ENCODE data around the gene FEZ2. TPM values are rescaled to one million over a fixed set of nuclear protein-coding genes. Genes with fewer than 3 reads are reported as not detected.
A peak's percentile ranks its signal among the peaks of the same experiment; 100 is the strongest.

The FEZ2 gene
- polyA plus RNA-seq, 2 of the 4 experiments (the other 2 are of a cell fraction) = 52.5 to 124 TPM

DNA sequence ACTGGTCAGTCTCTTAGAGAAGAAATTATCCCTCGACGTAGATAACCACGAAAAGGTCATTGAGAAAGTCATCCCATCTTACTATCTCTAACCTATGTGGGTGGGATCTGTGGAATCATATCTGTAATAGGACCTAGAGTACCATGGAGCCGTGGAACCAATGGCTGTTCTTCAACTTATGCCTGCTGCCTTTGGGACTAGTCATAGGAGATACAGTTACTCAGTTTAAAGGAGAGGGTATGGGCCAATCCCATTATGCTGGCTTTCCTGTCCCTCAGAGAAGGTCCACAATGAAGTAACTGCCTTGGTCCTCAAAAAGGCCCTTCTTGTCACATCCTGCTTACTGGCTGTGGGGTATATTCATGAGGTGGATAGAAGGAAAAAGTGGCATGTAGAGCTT, 77.5 kb downstream of the FEZ2 start:
- DNase-seq (ENCODE audit: low read depth in 1 of 2, low spot score in 1 of 2) = no peak
- ATAC-seq = peak; percentile 13 to 15; a peak in 3 of 6 replicates
- POLR2A ChIA-PET = no interaction called here
- WGBS (ENCODE audit: missing lambda C conversion rate) = 93% methylated on average over 4 of the region's 4 CpGs
- FAIRE-seq = no peak
- Histone ChIP-seq H3K4me2 (no peak overlapping the region), H3K4me1 (no peaks in the 10 kb centered on the region), H3K27ac (no peak overlapping the region), H3K4me3 (no peak overlapping the region), H3K9me3 (no peaks in the 10 kb centered on the region)
- TF ChIP-seq EHF (CRISPR knock-in tag; IDR thresholded peaks at IDR 0.05) (no peak), EHMT2 (IDR thresholded peaks at IDR 0.05; ENCODE audit: low read depth) (no peak), MYC (IDR thresholded peaks at IDR 0.05; ENCODE audit: borderline replicate concordance, low read length) (no peak), ZSCAN20 (CRISPR knock-in tag; IDR thresholded peaks at IDR 0.05) (no peak), FOXS1 (CRISPR knock-in tag; IDR thresholded peaks at IDR 0.05) (no peak), GATA3 (IDR thresholded peaks at IDR 0.05; ENCODE audit: borderline replicate concordance) (no peak), RARB (CRISPR knock-in tag; IDR thresholded peaks at IDR 0.05) (no peak), CBX8 (IDR thresholded peaks at IDR 0.05) (no peak), FOSB (CRISPR knock-in tag; IDR thresholded peaks at IDR 0.05) (no peak), MAFK (IDR thresholded peaks at IDR 0.05; ENCODE audit: partially characterized antibody) (no peak), RAD21 (conservative IDR thresholded peaks at IDR 0.05 in 1 of 2, IDR thresholded peaks at IDR 0.05 in 1 of 2) (no peak), PHF8 (IDR thresholded peaks at IDR 0.05; ENCODE audit: borderline replicate concordance, low read depth) (no peak)
- TF ChIP-seq, protein P1, sequence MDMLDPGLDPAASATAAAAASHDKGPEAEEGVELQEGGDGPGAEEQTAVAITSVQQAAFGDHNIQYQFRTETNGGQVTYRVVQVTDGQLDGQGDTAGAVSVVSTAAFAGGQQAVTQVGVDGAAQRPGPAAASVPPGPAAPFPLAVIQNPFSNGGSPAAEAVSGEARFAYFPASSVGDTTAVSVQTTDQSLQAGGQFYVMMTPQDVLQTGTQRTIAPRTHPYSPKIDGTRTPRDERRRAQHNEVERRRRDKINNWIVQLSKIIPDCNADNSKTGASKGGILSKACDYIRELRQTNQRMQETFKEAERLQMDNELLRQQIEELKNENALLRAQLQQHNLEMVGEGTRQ (IDR thresholded peaks at IDR 0.05) = no peak
- TF ChIP-seq, protein P2, sequence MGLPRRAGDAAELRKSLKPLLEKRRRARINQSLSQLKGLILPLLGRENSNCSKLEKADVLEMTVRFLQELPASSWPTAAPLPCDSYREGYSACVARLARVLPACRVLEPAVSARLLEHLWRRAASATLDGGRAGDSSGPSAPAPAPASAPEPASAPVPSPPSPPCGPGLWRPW (IDR thresholded peaks at IDR 0.05) = no peak
- CTCF ChIA-PET = interaction anchor here (0.8 to 1.6 kb wide), 2 partner anchors 8 to 37 kb away, joined by 3 to 4 read pairs; no protein-coding TSS in a partner anchor

DNA sequence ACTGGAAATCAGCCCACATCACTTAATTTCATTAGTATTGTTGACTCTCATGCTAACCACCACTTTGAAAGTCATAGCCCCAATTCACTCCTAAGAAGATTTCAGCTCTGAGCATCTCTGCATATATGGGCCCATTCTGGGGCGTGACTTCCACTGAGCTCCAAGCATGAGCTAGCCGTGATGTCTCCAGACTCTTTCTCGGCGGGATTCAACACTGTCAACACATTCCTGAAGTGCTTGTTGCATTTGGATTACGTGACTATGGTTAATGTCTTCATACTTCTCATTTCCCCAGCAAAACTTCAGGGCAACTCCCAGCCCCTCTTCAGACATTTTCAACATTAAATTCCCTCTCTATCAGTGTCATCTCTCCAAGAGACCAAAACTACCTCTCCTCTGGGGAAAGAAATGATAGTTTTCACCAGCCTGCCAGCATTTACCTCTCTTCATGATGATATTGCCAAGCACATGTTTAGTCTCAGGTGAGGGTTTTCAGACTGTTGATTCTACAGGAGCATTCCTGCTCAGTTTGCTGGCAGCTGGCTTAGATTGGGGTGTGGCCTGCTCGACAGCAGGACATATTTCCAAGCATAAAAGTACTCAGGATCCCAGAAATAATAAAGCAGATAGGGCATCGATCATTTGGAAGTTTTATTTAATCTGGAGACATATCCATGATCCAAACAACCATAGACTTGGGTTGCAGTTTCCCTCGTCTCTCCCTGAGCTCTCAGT, 81.7 kb downstream of the FEZ2 start:
- no peaks in the 10 kb centered on the region for H3K4me1 ChIP-seq
- TF ChIP-seq PHF8 (IDR thresholded peaks at IDR 0.05; ENCODE audit: borderline replicate concordance, low read depth) = no peak
- H3K4me2 ChIP-seq = no peak overlapping the region
- H3K27ac ChIP-seq = no peak overlapping the region
- WGBS (ENCODE audit: missing lambda C conversion rate) = 88% methylated on average over 8 of the region's 8 CpGs
- H3K4me3 ChIP-seq = no peak overlapping the region
- FAIRE-seq (no peak), DNase-seq (ENCODE audit: low read depth in 1 of 2, low spot score in 1 of 2) (no peak), ATAC-seq (no peak)
- ChIA-PET CTCF (interaction anchor here (0.6 to 2.7 kb wide), 6 partner anchors 9 to 165 kb away, joined by 3 to 8 read pairs (median 3); no protein-coding TSS in a partner anchor), POLR2A (no interaction called here)
- no peaks in the 10 kb centered on the region for H3K9me3 ChIP-seq

DNA sequence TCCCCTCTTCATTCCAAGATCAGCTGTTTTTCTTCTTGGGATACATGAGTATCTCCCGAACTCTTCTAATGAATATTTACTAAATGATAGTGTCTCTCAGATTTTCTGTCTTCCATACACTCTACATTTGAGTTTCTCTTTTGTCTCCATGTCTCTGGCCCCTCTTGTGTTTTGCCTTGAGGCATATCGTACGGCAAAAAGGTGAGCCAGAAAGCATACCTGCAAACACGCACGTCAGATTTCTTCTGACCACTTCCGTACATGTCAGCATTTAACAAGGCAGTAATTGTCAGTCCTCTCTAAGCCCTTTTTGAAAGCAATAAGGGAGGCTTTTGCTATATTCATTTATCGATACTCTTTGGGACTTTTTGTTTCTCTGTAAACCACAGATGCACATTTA, 82.4 kb downstream of the FEZ2 start:
- Histone ChIP-seq H3K27ac (no peak overlapping the region), H3K4me1 (no peaks in the 10 kb centered on the region), H3K4me2 (no peak overlapping the region), H3K4me3 (no peak overlapping the region), H3K9me3 (no peaks in the 10 kb centered on the region)
- peak; percentile 45 for TF ChIP-seq MAFK (IDR thresholded peaks at IDR 0.05; ENCODE audit: partially characterized antibody)
- no peak for TF ChIP-seq EHF (CRISPR knock-in tag; IDR thresholded peaks at IDR 0.05)
- WGBS (ENCODE audit: missing lambda C conversion rate) = 88% methylated on average over 7 of the region's 7 CpGs
- CTCF ChIA-PET = interaction anchor here (0.9 to 2.7 kb wide), 4 partner anchors 8 to 163 kb away, joined by 3 to 8 read pairs (median 3); no protein-coding TSS in a partner anchor
- ATAC-seq (no peak), FAIRE-seq (no peak), DNase-seq (ENCODE audit: low read depth in 1 of 2, low spot score in 1 of 2) (no peak)
- POLR2A ChIA-PET = no interaction called here

DNA sequence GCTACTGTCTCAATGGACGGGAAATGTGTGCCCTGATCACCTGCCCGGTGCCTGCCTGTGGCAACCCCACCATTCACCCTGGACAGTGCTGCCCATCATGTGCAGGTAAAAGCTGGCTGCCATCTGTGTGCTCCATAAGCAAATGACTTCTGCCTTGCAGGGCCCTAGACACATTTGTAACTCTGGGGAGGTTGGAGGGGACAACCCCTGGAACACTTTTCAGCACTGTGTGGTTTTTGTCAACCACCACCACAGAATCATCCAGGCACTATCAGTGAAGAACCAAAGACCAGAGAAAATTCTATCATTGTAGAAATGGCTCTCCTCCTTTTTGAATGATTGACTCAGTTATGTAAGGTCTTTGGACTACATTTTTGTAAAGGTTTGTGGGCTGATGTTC, 84.3 kb downstream of the FEZ2 start:
- TF ChIP-seq HEYL (CRISPR knock-in tag; IDR thresholded peaks at IDR 0.05) (no peak), KDM1A (IDR thresholded peaks at IDR 0.05; ENCODE audit: low read depth) (no peak), POLR2A (IDR thresholded peaks at IDR 0.05; ENCODE audit: low read length) (no peak), RCOR1 (IDR thresholded peaks at IDR 0.05; ENCODE audit: low read depth, low read length) (no peak), JUNB (IDR thresholded peaks at IDR 0.05) (no peak)
- TF ChIP-seq, protein P3, sequence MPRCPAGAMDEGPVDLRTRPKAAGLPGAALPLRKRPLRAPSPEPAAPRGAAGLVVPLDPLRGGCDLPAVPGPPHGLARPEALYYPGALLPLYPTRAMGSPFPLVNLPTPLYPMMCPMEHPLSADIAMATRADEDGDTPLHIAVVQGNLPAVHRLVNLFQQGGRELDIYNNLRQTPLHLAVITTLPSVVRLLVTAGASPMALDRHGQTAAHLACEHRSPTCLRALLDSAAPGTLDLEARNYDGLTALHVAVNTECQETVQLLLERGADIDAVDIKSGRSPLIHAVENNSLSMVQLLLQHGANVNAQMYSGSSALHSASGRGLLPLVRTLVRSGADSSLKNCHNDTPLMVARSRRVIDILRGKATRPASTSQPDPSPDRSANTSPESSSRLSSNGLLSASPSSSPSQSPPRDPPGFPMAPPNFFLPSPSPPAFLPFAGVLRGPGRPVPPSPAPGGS (IDR thresholded peaks at IDR 0.05) = no peak
- TF ChIP-seq, protein P4, sequence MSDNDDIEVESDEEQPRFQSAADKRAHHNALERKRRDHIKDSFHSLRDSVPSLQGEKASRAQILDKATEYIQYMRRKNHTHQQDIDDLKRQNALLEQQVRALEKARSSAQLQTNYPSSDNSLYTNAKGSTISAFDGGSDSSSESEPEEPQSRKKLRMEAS (IDR thresholded peaks at IDR 0.05) = no peak
- TF ChIP-seq, protein P1 (IDR thresholded peaks at IDR 0.05) = no peak
- ATAC-seq (no peak), FAIRE-seq (no peak), DNase-seq (ENCODE audit: low read depth in 1 of 2, low spot score in 1 of 2) (no peak)
- no peak overlapping the region for H3K4me3 ChIP-seq
- ChIA-PET CTCF (interaction anchor here (1.0 to 2.2 kb wide), 5 partner anchors 22 to 161 kb away, joined by 3 to 10 read pairs (median 8); no protein-coding TSS in a partner anchor), POLR2A (no interaction called here)
- H3K4me2 ChIP-seq = no peak overlapping the region
- 95% methylated on average over 2 of the region's 2 CpGs for WGBS (ENCODE audit: missing lambda C conversion rate)
- peaks cover 4% of the 10 kb centered on the region; the same call in 2 of the 3 replicates for H3K4me1 ChIP-seq
- no peak overlapping the region for H3K27ac ChIP-seq
- no peaks in the 10 kb centered on the region for H3K9me3 ChIP-seq

All from A549 (cell line).